NB4 (cell line): ENCODE results near the gene SLC29A3.
"Not testable (repeated sequence)": the region's sequence is repeated elsewhere in the genome, so short reads cannot be mapped to it uniquely, and the experiment has no call there.

Experiments used
- DNase-seq: peaks from one replicate; pipeline ENCODE4 v3.0.0; 2010; ENCODE audit warnings: low read depth
- H3K4me3 ChIP-seq: one replicate; pipeline ENCODE4 v1.5.1; 2011; ENCODE audit warnings: mild to moderate bottlenecking, low read depth, low read length, moderate library complexity
- CTCF ChIP-seq: IDR thresholded peaks from one replicate; pipeline ENCODE4 v1.5.1; 2012; ENCODE audit warnings: low read depth, low read length
- MAX ChIP-seq: IDR thresholded peaks from 2 replicates; pipeline ENCODE4 v1.6.1; 2011; ENCODE audit warnings: low read depth, low read length
- MYC ChIP-seq: IDR thresholded peaks from 2 replicates; pipeline ENCODE4 v1.6.1; 2011; ENCODE audit warnings: low read depth, low read length
- POLR2A ChIP-seq: IDR thresholded peaks from 2 replicates; pipeline ENCODE4 v1.6.1; 2011; ENCODE audit warnings: mild to moderate bottlenecking; ENCODE audit not compliant: insufficient read length; ENCODE audit errors: extremely low read depth

SLC29A3 gene

GRCh38 chr10:71295641-71296040 lies 23.4 kb upstream of the SLC29A3 start:
- TF ChIP-seq POLR2A (no peak), CTCF (no peak), MYC (no peak), MAX (no peak)
- H3K4me3 ChIP-seq = no peak overlapping the region
- DNase-seq = no peak

- no peak for DNase-seq
- H3K4me3 ChIP-seq = no peak overlapping the region
- TF ChIP-seq CTCF (no peak), MAX (no peak), MYC (no peak), POLR2A (no peak)
These were observed 23.0 kb upstream of the SLC29A3 start for GRCh38 chr10:71296086-71296485.

GRCh38 chr10:71296811-71297210 lies 22.2 kb upstream of the SLC29A3 start:
- not testable (repeated sequence) for DNase-seq, H3K4me3 ChIP-seq

GRCh38 chr10:71297343-71297742 lies 21.7 kb upstream of the SLC29A3 start:
- H3K4me3 ChIP-seq = no peak overlapping the region
- TF ChIP-seq POLR2A (no peak), MAX (no peak)
- no peak for DNase-seq

- no peak overlapping the region for H3K4me3 ChIP-seq
- DNase-seq = no peak
- no peak for TF ChIP-seq POLR2A
These were observed 19.8 kb upstream of the SLC29A3 start for GRCh38 chr10:71299071-71299785.

GRCh38 chr10:71300555-71301370 lies 18.3 kb upstream of the SLC29A3 start:
- TF ChIP-seq POLR2A (no peak), MAX (no peak), MYC (no peak), CTCF (no peak)
- DNase-seq = no peak
- no peak overlapping the region for H3K4me3 ChIP-seq

GRCh38 chr10:71301371-71301916 lies 17.6 kb upstream of the SLC29A3 start:
- no peak for TF ChIP-seq MYC
- no peak overlapping the region for H3K4me3 ChIP-seq
- no peak for DNase-seq

GRCh38 chr10:71302451-71302850 lies 16.6 kb upstream of the SLC29A3 start:
- no peak overlapping the region for H3K4me3 ChIP-seq
- DNase-seq = no peak
- TF ChIP-seq CTCF = no peak
- TF ChIP-seq MAX = no peak
- no peak for TF ChIP-seq POLR2A
- TF ChIP-seq MYC = no peak
